Body of pancreas (tissue), 4 donors: Measurements from ENCODE around the gene BARX1.

Experiments
- POLR2A ChIP-seq, 3 donors: fragments of 450-650 bp; IDR thresholded peaks; one replicate each; pipeline ENCODE4 v1.6.1; 2016; ENCODE audit warnings: antibody characterized with exemption in 3 of 3, mild to moderate bottlenecking in 2 of 3
- TF ChIP-seq, protein P1 (sequence below), 7 experiments: fragments of 450-650 bp in 4 of 7; fragments of 200-600 bp in 3 of 7; sonication (generic) in 3 of 7; IDR thresholded peaks; one replicate each; pipeline ENCODE4 v1.5.1; 2016 to 2019; ENCODE audit warnings: antibody characterized with exemption in 7 of 7

DNA sequence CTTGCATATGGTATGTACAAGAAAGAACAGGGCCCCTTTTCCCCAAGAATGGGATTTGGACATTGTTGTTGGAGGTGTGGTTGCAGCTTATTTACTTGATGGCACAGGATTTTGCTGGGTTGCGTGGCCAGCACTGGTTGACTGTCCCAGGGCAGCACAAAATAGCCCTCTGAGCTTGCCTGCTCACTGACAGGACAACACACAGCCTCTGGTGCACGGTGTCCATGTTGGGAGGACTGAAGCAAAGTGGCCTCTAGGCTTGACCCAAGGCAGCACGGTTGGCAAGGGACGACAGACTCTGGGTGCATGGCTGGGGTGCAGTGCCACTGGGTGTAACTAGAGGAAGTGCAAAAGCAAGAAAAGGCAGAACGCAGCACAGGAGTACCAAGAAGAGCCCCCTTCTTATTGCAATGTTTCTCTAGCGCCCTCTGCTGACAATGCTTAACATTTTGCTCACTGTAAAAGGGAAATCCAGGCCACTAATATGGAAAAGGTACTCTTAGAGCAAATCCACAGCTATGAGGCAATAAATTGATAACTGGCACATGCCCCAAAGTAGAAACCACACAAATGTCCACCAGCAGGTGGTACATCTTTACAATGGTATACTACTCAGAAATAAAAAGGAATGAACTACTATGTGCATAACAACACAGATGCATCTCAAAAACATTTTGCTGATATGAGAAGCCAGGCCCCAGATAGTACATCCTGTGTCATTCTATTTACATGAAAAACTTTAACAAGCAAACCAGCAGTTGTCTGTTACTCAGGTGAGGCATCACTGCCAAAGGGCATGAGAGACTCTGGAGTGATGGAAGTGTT, 47.4 kb upstream of the BARX1 start:
- TF ChIP-seq, protein P1, sequence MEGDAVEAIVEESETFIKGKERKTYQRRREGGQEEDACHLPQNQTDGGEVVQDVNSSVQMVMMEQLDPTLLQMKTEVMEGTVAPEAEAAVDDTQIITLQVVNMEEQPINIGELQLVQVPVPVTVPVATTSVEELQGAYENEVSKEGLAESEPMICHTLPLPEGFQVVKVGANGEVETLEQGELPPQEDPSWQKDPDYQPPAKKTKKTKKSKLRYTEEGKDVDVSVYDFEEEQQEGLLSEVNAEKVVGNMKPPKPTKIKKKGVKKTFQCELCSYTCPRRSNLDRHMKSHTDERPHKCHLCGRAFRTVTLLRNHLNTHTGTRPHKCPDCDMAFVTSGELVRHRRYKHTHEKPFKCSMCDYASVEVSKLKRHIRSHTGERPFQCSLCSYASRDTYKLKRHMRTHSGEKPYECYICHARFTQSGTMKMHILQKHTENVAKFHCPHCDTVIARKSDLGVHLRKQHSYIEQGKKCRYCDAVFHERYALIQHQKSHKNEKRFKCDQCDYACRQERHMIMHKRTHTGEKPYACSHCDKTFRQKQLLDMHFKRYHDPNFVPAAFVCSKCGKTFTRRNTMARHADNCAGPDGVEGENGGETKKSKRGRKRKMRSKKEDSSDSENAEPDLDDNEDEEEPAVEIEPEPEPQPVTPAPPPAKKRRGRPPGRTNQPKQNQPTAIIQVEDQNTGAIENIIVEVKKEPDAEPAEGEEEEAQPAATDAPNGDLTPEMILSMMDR (IDR thresholded peaks at IDR 0.05): peak; percentile 42 to 65 (median 45)
- TF ChIP-seq POLR2A (IDR thresholded peaks at IDR 0.05): no peak
